Measurements from ENCODE around the gene MMP24. TPM values are rescaled to one million over a fixed set of nuclear protein-coding genes. Genes with fewer than 3 reads are reported as not detected.

MMP24 gene
- total and polyA plus RNA-seq, 2 of the 13 experiments (the other 11 are each of a cell fraction or from before 2014, with no cell fraction given): 0.29 to 0.35 TPM

- WGBS (ENCODE audit: low lambda C conversion rate): 90% methylated on average over 11 of the region's 11 CpGs
- BruUV-seq (replicated peaks): no TSS peak
- POLR2A ChIA-PET: interaction anchor here (0.8 to 3.9 kb wide), 9 partner anchors 9 to 291 kb away, joined by 3 to 78 read pairs (median 10); partner anchors contain the start of genes CEP250 and EIF6
- no peak overlapping the region; a peak in 1 of 6 replicates for H3K4me3 ChIP-seq (replicated peaks in 1 of 3; ENCODE audit: insufficient read depth in 1 of 3, low read depth in 2 of 3, low read length in 3 of 3)
- no peak overlapping the region for H2AFZ ChIP-seq (ENCODE audit: low read length)
- H3K4me2 ChIP-seq (ENCODE audit: low read depth, low read length): peak overlapping the region; percentile 54; the same call in 1 of the 2 replicates
- no peaks in the 10 kb centered on the region for H3K9me3 ChIP-seq (ENCODE audit: low read length)
- peaks cover 51% of the 10 kb centered on the region for H3K4me1 ChIP-seq (ENCODE audit: insufficient read depth, low read length)
- H4K20me1 ChIP-seq (ENCODE audit: insufficient read depth, low read length): no peaks in the 10 kb centered on the region
- H3K79me2 ChIP-seq (ENCODE audit: insufficient read depth, low read length): no peaks in the 10 kb centered on the region
- in situ Hi-C loops (cut with HindIII; ENCODE audit: extremely low pct_ligation_motif_present, low pct_unique_long_range_greater_than_20kb) (no loop called here), intact Hi-C loops (cut with micrococcal nuclease; ENCODE audit: unreplicated experiment) (no loop called here)
- CTCF ChIA-PET (ENCODE audit: low intra/inter-chr PET ratio, low total read pairs): interaction anchor here (6.9 kb wide), 1 partner anchor 22 kb away, joined by 204 read pairs; no protein-coding TSS in a partner anchor
- no peaks in the 10 kb centered on the region for H3K27me3 ChIP-seq (ENCODE audit: control insufficient read depth in 1 of 2, insufficient read depth in 2 of 2, low read length in 2 of 2)
- no peaks in the 10 kb centered on the region for H3K36me3 ChIP-seq (replicated peaks in 1 of 2; ENCODE audit: control insufficient read depth in 1 of 2, insufficient read depth in 2 of 2, low read length in 2 of 2)
- FAIRE-seq: peak; percentile 23
- no peak for ATAC-seq
- peak overlapping the region; percentile 7 for H3K9ac ChIP-seq (ENCODE audit: insufficient read depth, low read depth, low read length)
- peak overlapping the region; percentile 74 for H3K27ac ChIP-seq (ENCODE audit: extremely low read length, insufficient read depth, low read length)
- DNase-seq (ENCODE audit: low spot score): no peak
- TF ChIP-seq ZFX (CRISPR knock-in tag; IDR thresholded peaks at IDR 0.05; ENCODE audit: low read depth) (no peak), FOXK2 (IDR thresholded peaks at IDR 0.05) (no peak), RBM22 (optimal IDR thresholded peaks at IDR 0.05; ENCODE audit: low read length) (no peak), JUNB (CRISPR knock-in tag; IDR thresholded peaks at IDR 0.05; ENCODE audit: borderline replicate concordance) (no peak), XRCC5 (optimal IDR thresholded peaks at IDR 0.05; ENCODE audit: low read length) (peak; percentile 30), MXD4 (CRISPR knock-in tag; IDR thresholded peaks at IDR 0.05) (no peak), SOX6 (IDR thresholded peaks at IDR 0.05) (no peak), SOX6 (CRISPR knock-in tag; IDR thresholded peaks at IDR 0.05) (no peak), ZNF552 (CRISPR knock-in tag; IDR thresholded peaks at IDR 0.05; ENCODE audit: borderline replicate concordance) (no peak), ZNF383 (CRISPR knock-in tag; IDR thresholded peaks at IDR 0.05; ENCODE audit: borderline replicate concordance) (0 out of 2 replicates have a peak, but pooled peaks have one; percentile 4), PHF20 (CRISPR knock-in tag; IDR thresholded peaks at IDR 0.05) (no peak), NONO (IDR thresholded peaks at IDR 0.05) (no peak), NONO (CRISPR knock-in tag; conservative IDR thresholded peaks at IDR 0.05) (no peak), ZNF615 (CRISPR knock-in tag; IDR thresholded peaks at IDR 0.05; ENCODE audit: borderline replicate concordance) (no peak), SCMH1 (CRISPR knock-in tag; IDR thresholded peaks at IDR 0.05; ENCODE audit: borderline replicate concordance) (no peak), ZNF777 (CRISPR knock-in tag; IDR thresholded peaks at IDR 0.05) (no peak), RCOR2 (CRISPR knock-in tag; IDR thresholded peaks at IDR 0.05) (no peak), ZFP91 (CRISPR knock-in tag; IDR thresholded peaks at IDR 0.05; ENCODE audit: borderline replicate concordance) (0 out of 2 replicates have a peak, but pooled peaks have one; percentile 1), SP140L (CRISPR knock-in tag; IDR thresholded peaks at IDR 0.05; ENCODE audit: borderline replicate concordance) (no peak), FOXO1 (CRISPR knock-in tag; IDR thresholded peaks at IDR 0.05) (no peak), MATR3 (CRISPR knock-in tag; IDR thresholded peaks at IDR 0.05) (no peak), AKAP8 (CRISPR knock-in tag; IDR thresholded peaks at IDR 0.05) (no peak), ZNF414 (CRISPR knock-in tag; IDR thresholded peaks at IDR 0.05) (peak; percentile 26; the same call in 1 of the 2 replicates), ZNF138 (CRISPR knock-in tag; IDR thresholded peaks at IDR 0.05; ENCODE audit: low read depth) (0 out of 2 replicates have a peak, but pooled peaks have one; percentile 63), ZNF44 (CRISPR knock-in tag; IDR thresholded peaks at IDR 0.05) (peak; percentile 13; the same call in 1 of the 2 replicates), EZH2 (conservative IDR thresholded peaks at IDR 0.05; ENCODE audit: low read depth, low read length) (no peak)
These were observed 99.7 kb downstream of the MMP24 start for GRCh38 chr20:35326021-35326739.

Data from HepG2 (cell line).